ENCODE results near the gene SIDT2. TPM values are rescaled to one million over a fixed set of nuclear protein-coding genes. Genes with fewer than 3 reads are reported as not detected.

SIDT2 gene
- total RNA-seq, 1 experiment from 2014 or later = 20.3 TPM

- Histone ChIP-seq H3K4me2 (no peak overlapping the region), H3K9me3 (ENCODE audit: insufficient read depth, low read depth) (no peaks in the 10 kb centered on the region), H3K27ac (no peak overlapping the region), H4K20me1 (ENCODE audit: insufficient read depth) (no peaks in the 10 kb centered on the region), H3K4me3 (no peak overlapping the region), H2AFZ (no peak overlapping the region), H3K4me1 (replicated peaks; ENCODE audit: insufficient read depth) (no peaks in the 10 kb centered on the region), H3K9me2 (ENCODE audit: insufficient read depth) (no peaks in the 10 kb centered on the region), H3K27me3 (ENCODE audit: insufficient read depth, low read depth) (no peaks in the 10 kb centered on the region), H3K36me3 (ENCODE audit: low read depth) (peaks cover 10% of the 10 kb centered on the region; the same call in 1 of the 2 replicates), H3F3A (ENCODE audit: insufficient read depth, low read depth) (peaks cover 7% of the 10 kb centered on the region), H3K79me2 (ENCODE audit: low read depth) (no peaks in the 10 kb centered on the region)
- no peak for DNase-seq
- intact Hi-C loops (cut with micrococcal nuclease; ENCODE audit: unreplicated experiment) = no loop called here
- no TSS peak for BruUV-seq (replicated peaks)
- ChIA-PET POLR2A (ENCODE audit: unreplicated experiment) (no interaction called here), CTCF (no interaction called here)
- no peak for TF ChIP-seq CTCF (conservative IDR thresholded peaks at IDR 0.05)
- TF ChIP-seq EZH2 (IDR thresholded peaks at IDR 0.05; ENCODE audit: low read depth) = no peak
These were observed 36.0 kb downstream of the SIDT2 start for GRCh38 chr11:117214404-117215110.

GRCh38 chr11:117217141-117218084, 38.9 kb downstream of the SIDT2 start:
- no TSS peak for BruUV-seq (replicated peaks)
- Histone ChIP-seq H3K9me2 (ENCODE audit: insufficient read depth) (no peaks in the 10 kb centered on the region), H3K4me2 (no peak overlapping the region), H2AFZ (no peak overlapping the region), H3K27me3 (ENCODE audit: insufficient read depth, low read depth) (no peaks in the 10 kb centered on the region), H3F3A (ENCODE audit: insufficient read depth, low read depth) (peaks cover 8% of the 10 kb centered on the region), H3K4me1 (replicated peaks; ENCODE audit: insufficient read depth) (peaks cover 13% of the 10 kb centered on the region), H3K36me3 (ENCODE audit: low read depth) (peaks cover 11% of the 10 kb centered on the region), H4K20me1 (ENCODE audit: insufficient read depth) (peaks cover 3% of the 10 kb centered on the region; the same call in 1 of the 2 replicates), H3K9me3 (ENCODE audit: insufficient read depth, low read depth) (no peaks in the 10 kb centered on the region), H3K4me3 (no peak overlapping the region), H3K27ac (no peak overlapping the region), H3K79me2 (ENCODE audit: low read depth) (no peaks in the 10 kb centered on the region)
- intact Hi-C loops (cut with micrococcal nuclease; ENCODE audit: unreplicated experiment) = no loop called here
- DNase-seq = no peak
- ChIA-PET CTCF (no interaction called here), POLR2A (ENCODE audit: unreplicated experiment) (no interaction called here)
- TF ChIP-seq CTCF (conservative IDR thresholded peaks at IDR 0.05) = no peak
- no peak for TF ChIP-seq EZH2 (IDR thresholded peaks at IDR 0.05; ENCODE audit: low read depth)

- peaks cover 10% of the 10 kb centered on the region for H3F3A ChIP-seq (ENCODE audit: insufficient read depth, low read depth)
- DNase-seq = no peak
- no peak for TF ChIP-seq EZH2 (IDR thresholded peaks at IDR 0.05; ENCODE audit: low read depth)
- H3K4me2 ChIP-seq = no peak overlapping the region
- H4K20me1 ChIP-seq (ENCODE audit: insufficient read depth) = peaks cover 3% of the 10 kb centered on the region; the same call in 1 of the 2 replicates
- H3K4me3 ChIP-seq = no peak overlapping the region
- H3K9me3 ChIP-seq (ENCODE audit: insufficient read depth, low read depth) = no peaks in the 10 kb centered on the region
- H2AFZ ChIP-seq = no peak overlapping the region
- POLR2A ChIA-PET (ENCODE audit: unreplicated experiment) = no interaction called here
- peaks cover 16% of the 10 kb centered on the region for H3K36me3 ChIP-seq (ENCODE audit: low read depth)
- H3K27me3 ChIP-seq (ENCODE audit: insufficient read depth, low read depth) = no peaks in the 10 kb centered on the region
- H3K27ac ChIP-seq = no peak overlapping the region
- peaks cover 14% of the 10 kb centered on the region for H3K4me1 ChIP-seq (replicated peaks; ENCODE audit: insufficient read depth)
- CTCF ChIA-PET = no interaction called here
- H3K9me2 ChIP-seq (ENCODE audit: insufficient read depth) = no peaks in the 10 kb centered on the region
- no peaks in the 10 kb centered on the region for H3K79me2 ChIP-seq (ENCODE audit: low read depth)
- no TSS peak for BruUV-seq (replicated peaks)
- intact Hi-C loops (cut with micrococcal nuclease; ENCODE audit: unreplicated experiment) = no loop called here
These were observed 39.8 kb downstream of the SIDT2 start for GRCh38 chr11:117218133-117218915.
